NB4 (cell line): ENCODE measurements around the gene TMA7B.

Experiments
- MYC ChIP-seq: IDR thresholded peaks from 2 replicates; pipeline ENCODE4 v1.6.1; 2011; ENCODE audit warnings: low read depth, low read length
- POLR2A ChIP-seq: IDR thresholded peaks from 2 replicates; pipeline ENCODE4 v1.6.1; 2011; ENCODE audit warnings: mild to moderate bottlenecking; ENCODE audit not compliant: insufficient read length; ENCODE audit errors: extremely low read depth
- TF ChIP-seq, protein P1 (sequence below): IDR thresholded peaks from one replicate; pipeline ENCODE4 v1.5.1; 2012; ENCODE audit warnings: low read depth, low read length
- TF ChIP-seq, protein P2 (sequence below): IDR thresholded peaks from 2 replicates; pipeline ENCODE4 v1.6.1; 2011; ENCODE audit warnings: low read depth, low read length

DNA sequence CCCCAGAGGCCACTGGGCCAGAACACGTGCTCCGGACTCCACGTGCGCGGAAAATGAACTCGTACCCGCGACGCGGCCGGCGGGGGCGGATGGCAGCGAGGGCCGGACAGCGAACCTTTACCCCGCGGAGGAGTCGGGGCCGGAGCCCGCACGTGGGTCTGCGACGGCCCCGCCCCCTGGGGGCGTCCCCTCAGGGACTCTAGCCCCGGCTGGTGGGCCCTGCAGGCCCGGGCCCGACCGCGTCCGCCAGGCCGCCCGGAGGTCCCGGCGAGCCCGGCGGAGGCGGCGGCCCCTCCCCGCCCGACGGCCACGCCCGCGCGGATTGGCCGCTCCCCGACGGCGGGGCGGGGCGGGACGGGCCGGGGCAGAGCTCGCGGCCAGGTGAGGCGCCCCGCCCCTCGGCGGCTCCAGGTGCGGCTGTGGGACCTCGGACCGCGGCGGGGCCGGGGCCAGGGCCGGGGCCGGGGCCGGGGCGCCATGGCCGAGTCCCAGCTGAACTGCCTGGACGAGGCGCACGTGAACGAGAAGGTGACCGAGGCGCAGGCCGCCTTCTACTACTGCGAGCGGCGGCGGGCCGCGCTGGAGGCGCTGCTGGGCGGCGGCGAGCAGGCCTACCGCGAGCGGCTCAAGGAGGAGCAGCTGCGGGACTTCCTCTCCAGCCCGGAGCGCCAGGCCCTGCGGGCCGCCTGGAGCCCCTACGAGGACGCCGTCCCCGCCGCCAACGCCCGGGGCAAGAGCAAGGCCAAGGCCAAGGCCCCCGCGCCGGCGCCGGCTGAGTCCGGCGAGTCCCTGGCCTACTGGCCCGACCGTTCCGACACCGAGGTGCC lies 34.6 kb downstream of the TMA7B start, which contains the start of gene FAM83F:
- TF ChIP-seq, protein P1, sequence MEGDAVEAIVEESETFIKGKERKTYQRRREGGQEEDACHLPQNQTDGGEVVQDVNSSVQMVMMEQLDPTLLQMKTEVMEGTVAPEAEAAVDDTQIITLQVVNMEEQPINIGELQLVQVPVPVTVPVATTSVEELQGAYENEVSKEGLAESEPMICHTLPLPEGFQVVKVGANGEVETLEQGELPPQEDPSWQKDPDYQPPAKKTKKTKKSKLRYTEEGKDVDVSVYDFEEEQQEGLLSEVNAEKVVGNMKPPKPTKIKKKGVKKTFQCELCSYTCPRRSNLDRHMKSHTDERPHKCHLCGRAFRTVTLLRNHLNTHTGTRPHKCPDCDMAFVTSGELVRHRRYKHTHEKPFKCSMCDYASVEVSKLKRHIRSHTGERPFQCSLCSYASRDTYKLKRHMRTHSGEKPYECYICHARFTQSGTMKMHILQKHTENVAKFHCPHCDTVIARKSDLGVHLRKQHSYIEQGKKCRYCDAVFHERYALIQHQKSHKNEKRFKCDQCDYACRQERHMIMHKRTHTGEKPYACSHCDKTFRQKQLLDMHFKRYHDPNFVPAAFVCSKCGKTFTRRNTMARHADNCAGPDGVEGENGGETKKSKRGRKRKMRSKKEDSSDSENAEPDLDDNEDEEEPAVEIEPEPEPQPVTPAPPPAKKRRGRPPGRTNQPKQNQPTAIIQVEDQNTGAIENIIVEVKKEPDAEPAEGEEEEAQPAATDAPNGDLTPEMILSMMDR, result no peak
- TF ChIP-seq POLR2A, result no peak
- TF ChIP-seq MYC, result no peak
- TF ChIP-seq, protein P2, sequence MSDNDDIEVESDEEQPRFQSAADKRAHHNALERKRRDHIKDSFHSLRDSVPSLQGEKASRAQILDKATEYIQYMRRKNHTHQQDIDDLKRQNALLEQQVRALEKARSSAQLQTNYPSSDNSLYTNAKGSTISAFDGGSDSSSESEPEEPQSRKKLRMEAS, result no peak
